BLaER1 (cell line): ENCODE results near the gene PTPRG.

ENCODE experiments used
- H3K27ac ChIP-seq: shearing (Covaris generic); formaldehyde crosslinking; 2 replicates; pipeline ENCODE4 v1.8.1; 2022
- H3K27me3 ChIP-seq: shearing (Covaris generic); formaldehyde crosslinking; 2 replicates; pipeline ENCODE4 v1.8.1; 2022
- H3K36me3 ChIP-seq: shearing (Covaris generic); formaldehyde crosslinking; 2 replicates; pipeline ENCODE4 v1.8.1; 2022
- H3K4me1 ChIP-seq: shearing (Covaris generic); formaldehyde crosslinking; 2 replicates; pipeline ENCODE4 v1.8.1; 2022
- H3K4me2 ChIP-seq: shearing (Covaris generic); formaldehyde crosslinking; 2 replicates; pipeline ENCODE4 v1.8.1; 2022
- H3K4me3 ChIP-seq: shearing (Covaris generic); formaldehyde crosslinking; 2 replicates; pipeline ENCODE4 v1.8.1; 2022
- H3K9ac ChIP-seq: shearing (Covaris generic); formaldehyde crosslinking; 2 replicates; pipeline ENCODE4 v1.8.1; 2022
- H3K9me3 ChIP-seq: shearing (Covaris generic); formaldehyde crosslinking; 2 replicates; pipeline ENCODE4 v1.8.1; 2022
- H4K20me1 ChIP-seq: shearing (Covaris generic); formaldehyde crosslinking; 2 replicates; pipeline ENCODE4 v1.8.1; 2022
- Cebpa-rat ChIP-seq: shearing (Covaris generic); IDR thresholded peaks from 2 replicates; pipeline ENCODE4 v1.8.1; 2022

Gene PTPRG

GRCh38 chr3:61561374-61562041 lies at the start of gene PTPRG:
Gene PTPRG (plus strand): TSS chr3:61561571. CDS start chr3:61562288, 717 bp downstream.
- peaks cover 37% of the 10 kb centered on the region for H3K27me3 ChIP-seq
- H3K9ac ChIP-seq: peak within 1 kb of the TSS; percentile 87
- TF ChIP-seq Cebpa-rat: no peak
- 0 out of 2 replicates have a peak, but pooled peaks cover 6% of the 10 kb centered on the region for H3K9me3 ChIP-seq
- H3K4me2 ChIP-seq: peak within 1 kb of the TSS; percentile 98
- H3K36me3 ChIP-seq: no peaks in the 10 kb centered on the region
- peak within 1 kb of the TSS; percentile 88 for H3K27ac ChIP-seq
- peaks cover 44% of the 10 kb centered on the region for H4K20me1 ChIP-seq
- peak within 1 kb of the TSS; percentile 83 for H3K4me3 ChIP-seq
- H3K4me1 ChIP-seq: peaks cover 29% of the 10 kb centered on the region

GRCh38 chr3:61518590-61518989 lies 42.8 kb upstream of the PTPRG start:
- no peaks in the 10 kb centered on the region for H3K27me3 ChIP-seq
- H3K4me1 ChIP-seq: no peaks in the 10 kb centered on the region
- no peak; the same call in 1 of the 2 replicates for TF ChIP-seq Cebpa-rat
- no peak overlapping the region for H3K9ac ChIP-seq
- H3K4me2 ChIP-seq: no peak overlapping the region
- H3K9me3 ChIP-seq: peaks cover 8% of the 10 kb centered on the region
- H3K4me3 ChIP-seq: no peak overlapping the region
- no peak overlapping the region for H3K27ac ChIP-seq
- no peaks in the 10 kb centered on the region for H4K20me1 ChIP-seq
- H3K36me3 ChIP-seq: no peaks in the 10 kb centered on the region

DNA sequence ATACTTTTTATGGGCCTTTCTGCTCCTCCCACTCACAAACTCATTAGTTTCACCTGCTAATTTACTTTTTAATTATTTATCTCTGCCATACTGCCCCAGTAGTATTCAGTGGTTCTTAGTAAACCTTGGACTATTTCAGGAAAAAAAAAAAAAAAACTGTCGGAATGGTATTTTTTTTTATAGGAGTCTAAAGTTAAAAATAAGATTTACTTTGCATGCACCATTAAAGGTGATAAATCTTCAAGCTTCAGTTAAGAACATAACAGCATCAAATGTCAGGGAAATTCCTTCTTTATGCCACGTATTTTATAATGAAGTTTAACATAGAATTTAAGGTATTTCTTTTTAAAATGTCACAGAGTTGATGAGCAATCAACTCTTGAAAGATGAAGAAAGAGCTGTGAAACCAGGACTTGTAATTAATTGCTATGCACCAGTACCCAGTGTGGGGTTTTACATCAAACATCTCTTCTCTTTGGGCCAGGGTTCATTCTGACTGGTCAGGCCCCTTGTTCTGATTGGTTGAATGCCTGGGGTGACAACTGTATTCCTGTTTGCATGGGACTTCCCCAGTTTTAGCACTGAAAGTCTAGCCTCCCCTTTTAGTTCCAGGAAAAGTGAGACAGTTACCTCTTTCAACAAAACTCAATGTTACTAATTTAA lies 40.3 kb upstream of the PTPRG start:
- H3K27ac ChIP-seq: no peak overlapping the region
- H3K4me3 ChIP-seq: no peak overlapping the region
- H3K9ac ChIP-seq: no peak overlapping the region
- no peak for TF ChIP-seq Cebpa-rat
- no peaks in the 10 kb centered on the region for H4K20me1 ChIP-seq
- no peaks in the 10 kb centered on the region for H3K27me3 ChIP-seq
- no peaks in the 10 kb centered on the region for H3K4me1 ChIP-seq
- H3K4me2 ChIP-seq: no peak overlapping the region
- no peaks in the 10 kb centered on the region for H3K9me3 ChIP-seq
- no peaks in the 10 kb centered on the region for H3K36me3 ChIP-seq

GRCh38 chr3:61522060-61522459 lies 39.3 kb upstream of the PTPRG start:
- no peak overlapping the region for H3K9ac ChIP-seq
- no peak for TF ChIP-seq Cebpa-rat
- H3K36me3 ChIP-seq: no peaks in the 10 kb centered on the region

GRCh38 chr3:61522626-61523025 lies 38.7 kb upstream of the PTPRG start:
- Histone ChIP-seq H3K9ac (no peak overlapping the region), H3K9me3 (no peaks in the 10 kb centered on the region), H3K4me2 (no peak overlapping the region), H3K27ac (no peak overlapping the region), H3K4me1 (no peaks in the 10 kb centered on the region), H4K20me1 (no peaks in the 10 kb centered on the region), H3K27me3 (no peaks in the 10 kb centered on the region), H3K4me3 (no peak overlapping the region), H3K36me3 (no peaks in the 10 kb centered on the region)
- TF ChIP-seq Cebpa-rat: no peak

More at GRCh38 chr3:61522060-61522459, 39.3 kb upstream of the PTPRG start:
- H3K9me3 ChIP-seq: no peaks in the 10 kb centered on the region
- no peaks in the 10 kb centered on the region for H4K20me1 ChIP-seq
- H3K4me2 ChIP-seq: no peak overlapping the region
- no peak overlapping the region for H3K4me3 ChIP-seq
- no peak overlapping the region for H3K27ac ChIP-seq
- no peaks in the 10 kb centered on the region for H3K4me1 ChIP-seq
- no peaks in the 10 kb centered on the region for H3K27me3 ChIP-seq

- H3K27me3 ChIP-seq: no peaks in the 10 kb centered on the region
- no peak overlapping the region for H3K4me3 ChIP-seq
- no peak overlapping the region for H3K27ac ChIP-seq
- H3K9me3 ChIP-seq: no peaks in the 10 kb centered on the region
- H4K20me1 ChIP-seq: no peaks in the 10 kb centered on the region
- H3K9ac ChIP-seq: no peak overlapping the region
- TF ChIP-seq Cebpa-rat: no peak
- no peaks in the 10 kb centered on the region for H3K4me1 ChIP-seq
- H3K36me3 ChIP-seq: no peaks in the 10 kb centered on the region
- H3K4me2 ChIP-seq: no peak overlapping the region
Observed at GRCh38 chr3:61524933-61525332, 36.4 kb upstream of the PTPRG start.

DNA sequence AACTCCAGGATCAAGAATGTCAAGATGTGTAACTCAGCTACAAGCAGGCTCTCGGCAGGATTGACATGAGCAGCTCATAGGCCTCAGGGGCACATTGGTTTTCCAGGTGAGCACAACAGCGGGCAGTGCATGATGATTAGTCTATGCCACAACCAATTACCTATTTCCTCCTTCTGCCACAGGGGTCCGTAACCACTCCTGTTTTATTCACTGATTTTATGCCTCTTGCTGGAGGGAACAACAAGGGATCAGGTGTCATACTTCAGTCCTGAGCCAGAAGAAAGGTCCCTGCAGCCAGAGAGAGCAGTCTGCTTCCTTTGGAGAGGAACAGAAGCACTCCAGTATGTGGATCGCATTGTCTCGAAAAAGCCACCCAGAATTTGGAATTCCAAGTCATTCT lies 35.1 kb upstream of the PTPRG start:
- H3K9me3 ChIP-seq: no peaks in the 10 kb centered on the region
- H3K4me2 ChIP-seq: no peak overlapping the region
- H3K36me3 ChIP-seq: no peaks in the 10 kb centered on the region
- H3K4me3 ChIP-seq: no peak overlapping the region
- no peaks in the 10 kb centered on the region for H4K20me1 ChIP-seq
- H3K27me3 ChIP-seq: no peaks in the 10 kb centered on the region
- H3K4me1 ChIP-seq: no peaks in the 10 kb centered on the region
- H3K27ac ChIP-seq: no peak overlapping the region
- no peak overlapping the region for H3K9ac ChIP-seq
- TF ChIP-seq Cebpa-rat: no peak

DNA sequence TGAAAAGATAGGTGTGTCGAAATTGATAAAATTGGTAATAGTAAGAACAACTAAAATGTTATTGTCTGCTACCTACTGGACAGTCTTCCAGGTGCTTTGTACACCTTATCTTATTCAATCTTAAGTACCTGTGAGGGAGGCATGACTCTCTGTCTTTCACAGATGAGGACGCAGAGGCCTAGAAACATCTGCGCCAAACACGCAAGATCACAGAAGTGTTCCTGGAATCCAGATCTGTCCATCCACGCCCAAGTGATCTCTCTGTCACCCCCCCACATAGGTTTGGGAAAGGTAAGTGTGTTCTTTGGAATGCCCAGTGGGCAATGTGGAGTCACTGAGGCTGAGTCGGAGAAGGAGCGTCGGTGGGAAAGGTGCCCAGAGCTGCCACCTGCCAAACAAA lies 34.4 kb upstream of the PTPRG start:
- Histone ChIP-seq H4K20me1 (no peaks in the 10 kb centered on the region), H3K4me3 (no peak overlapping the region), H3K4me2 (no peak overlapping the region), H3K27me3 (no peaks in the 10 kb centered on the region), H3K9ac (no peak overlapping the region), H3K4me1 (no peaks in the 10 kb centered on the region), H3K27ac (no peak overlapping the region), H3K36me3 (no peaks in the 10 kb centered on the region), H3K9me3 (no peaks in the 10 kb centered on the region)
- no peak for TF ChIP-seq Cebpa-rat

GRCh38 chr3:61530355-61530754 lies 31.0 kb upstream of the PTPRG start:
- no peaks in the 10 kb centered on the region for H3K36me3 ChIP-seq
- TF ChIP-seq Cebpa-rat: no peak
- H3K4me2 ChIP-seq: no peak overlapping the region
- H3K27me3 ChIP-seq: no peaks in the 10 kb centered on the region
- no peaks in the 10 kb centered on the region for H4K20me1 ChIP-seq
- no peaks in the 10 kb centered on the region for H3K9me3 ChIP-seq
- H3K27ac ChIP-seq: no peak overlapping the region
- H3K9ac ChIP-seq: no peak overlapping the region
- no peak overlapping the region for H3K4me3 ChIP-seq
- H3K4me1 ChIP-seq: no peaks in the 10 kb centered on the region

DNA sequence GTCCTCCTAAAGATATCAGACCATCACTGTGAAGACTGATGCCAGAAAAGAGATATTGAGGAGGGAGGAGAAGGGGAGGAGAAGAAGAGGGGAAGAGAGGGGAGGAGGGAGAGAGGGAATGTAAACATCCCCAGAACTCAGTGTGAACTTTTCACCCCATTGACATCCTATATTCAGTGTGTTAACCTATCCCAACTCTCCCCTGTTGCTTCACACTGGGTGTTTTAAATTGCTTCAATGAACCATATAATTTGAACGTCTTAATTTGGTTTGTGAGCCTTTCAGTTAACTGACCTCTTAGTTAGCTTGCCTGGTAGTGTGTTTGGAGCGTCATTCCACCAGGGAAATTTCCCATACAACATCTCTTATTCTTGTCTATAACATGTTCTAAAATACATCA lies 29.8 kb upstream of the PTPRG start:
- Histone ChIP-seq H3K9ac (no peak overlapping the region), H3K36me3 (no peaks in the 10 kb centered on the region), H3K27me3 (no peaks in the 10 kb centered on the region), H3K27ac (no peak overlapping the region), H3K4me3 (no peak overlapping the region), H4K20me1 (no peaks in the 10 kb centered on the region), H3K9me3 (no peaks in the 10 kb centered on the region), H3K4me1 (no peaks in the 10 kb centered on the region), H3K4me2 (no peak overlapping the region)
- TF ChIP-seq Cebpa-rat: no peak
